GM21786 (cell line): Measurements from ENCODE around the gene CLDN24.

Source experiments
- ATAC-seq: cut with Tn5 transposase; IDR thresholded peaks from one replicate; pipeline ENCODE4 v1.9.1; 2021; ENCODE audit not compliant: unreplicated experiment

The CLDN24 gene

GRCh38 chr4:183286590-183287308, 35.5 kb downstream of the CLDN24 start:
- ATAC-seq = peak; percentile 23

- ATAC-seq = no peak
Measured at GRCh38 chr4:183285886-183286285, 36.3 kb downstream of the CLDN24 start.

GRCh38 chr4:183284965-183285364, 37.3 kb downstream of the CLDN24 start:
- no peak for ATAC-seq

- no peak for ATAC-seq
Measured at GRCh38 chr4:183284258-183284785, 37.9 kb downstream of the CLDN24 start.

- no peak for ATAC-seq
Measured at GRCh38 chr4:183276106-183276505, 46.1 kb downstream of the CLDN24 start.

GRCh38 chr4:183272384-183272783, 49.8 kb downstream of the CLDN24 start:
- no peak for ATAC-seq
